HG02763 (cell line): ENCODE data around the gene RAMACL.

Source experiments
- ATAC-seq: cut with Tn5 transposase; IDR thresholded peaks from one replicate; pipeline ENCODE4 v1.9.1; 2021; ENCODE audit warnings: mild to moderate bottlenecking, moderate library complexity; ENCODE audit not compliant: unreplicated experiment

Gene RAMACL

DNA sequence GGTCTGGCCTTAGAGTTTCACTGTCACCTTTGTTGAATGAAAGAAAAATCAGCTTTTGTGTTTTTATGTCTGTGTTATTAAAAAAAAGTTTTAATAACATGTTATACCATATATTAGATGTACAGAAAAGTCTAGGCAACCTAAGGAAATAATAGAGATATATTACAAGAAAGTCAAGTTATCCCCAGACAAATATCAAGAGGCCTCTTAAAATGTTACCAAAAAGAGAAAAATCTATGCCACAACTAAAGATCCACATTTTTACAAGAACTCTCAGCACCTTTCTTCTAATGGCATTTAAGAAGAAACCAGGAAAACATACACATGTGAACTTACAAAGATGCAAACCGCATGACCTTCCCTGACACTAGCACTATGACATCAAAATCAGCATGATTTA, 26.8 kb downstream of the RAMACL start:
- no peak for ATAC-seq

DNA sequence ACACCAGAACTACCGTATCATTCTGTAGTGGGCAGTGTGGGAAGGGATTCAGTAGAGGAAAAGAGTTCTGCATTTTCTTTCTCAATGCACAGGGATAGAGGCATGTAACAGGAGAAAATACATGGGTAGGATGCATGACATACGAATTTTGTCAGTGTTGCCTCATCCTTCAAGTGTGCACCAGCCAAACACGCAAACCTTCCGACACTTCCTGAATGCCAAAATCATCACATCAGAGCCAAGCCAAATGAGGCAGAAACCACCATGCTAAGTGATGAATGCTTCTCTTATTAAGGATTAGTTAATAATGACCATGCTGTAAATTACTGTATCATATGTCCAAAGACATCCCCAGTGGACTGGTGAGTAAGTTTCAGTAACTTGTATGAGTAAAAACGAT, 27.3 kb downstream of the RAMACL start:
- ATAC-seq = no peak

DNA sequence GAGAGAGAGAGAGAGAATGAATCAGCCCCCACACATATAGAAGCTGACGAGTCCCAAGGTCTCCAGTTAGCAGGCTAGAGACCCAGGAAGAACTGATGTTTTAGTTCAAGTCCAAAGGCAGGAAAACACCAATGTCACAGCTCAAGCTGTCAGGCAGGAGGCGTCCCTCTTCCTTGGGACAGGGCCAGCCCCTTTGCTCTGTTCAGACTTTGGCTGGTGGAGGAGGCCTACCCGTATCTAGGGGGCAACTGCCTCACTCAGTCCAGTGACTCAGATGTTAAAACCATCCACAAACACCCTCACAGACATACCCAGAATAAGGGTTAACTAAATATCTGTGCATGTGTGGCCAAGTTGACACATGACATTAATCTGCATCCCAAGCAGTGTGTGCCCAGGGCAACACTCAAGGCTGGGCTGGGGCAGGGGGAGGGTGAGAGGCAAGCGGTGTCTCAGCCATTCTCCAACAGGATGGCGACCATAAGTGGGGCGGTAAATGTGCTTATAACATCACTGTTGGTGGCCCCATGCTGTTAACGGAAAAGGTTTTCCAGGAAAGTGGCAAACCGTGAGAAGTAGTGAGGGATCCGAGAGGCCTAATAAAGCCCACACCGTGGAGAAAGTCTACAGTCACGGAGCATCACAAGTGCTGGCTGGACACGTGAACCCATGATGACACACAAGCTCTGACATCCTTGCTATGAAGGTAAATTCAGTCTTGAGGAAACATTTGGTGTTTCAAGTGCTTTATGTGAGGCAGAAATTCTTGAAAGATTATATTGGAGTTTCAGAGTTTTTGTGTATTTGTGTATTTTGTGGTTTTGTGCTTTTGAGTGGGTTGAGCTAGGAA, 28.1 kb downstream of the RAMACL start:
- ATAC-seq = no peak

DNA sequence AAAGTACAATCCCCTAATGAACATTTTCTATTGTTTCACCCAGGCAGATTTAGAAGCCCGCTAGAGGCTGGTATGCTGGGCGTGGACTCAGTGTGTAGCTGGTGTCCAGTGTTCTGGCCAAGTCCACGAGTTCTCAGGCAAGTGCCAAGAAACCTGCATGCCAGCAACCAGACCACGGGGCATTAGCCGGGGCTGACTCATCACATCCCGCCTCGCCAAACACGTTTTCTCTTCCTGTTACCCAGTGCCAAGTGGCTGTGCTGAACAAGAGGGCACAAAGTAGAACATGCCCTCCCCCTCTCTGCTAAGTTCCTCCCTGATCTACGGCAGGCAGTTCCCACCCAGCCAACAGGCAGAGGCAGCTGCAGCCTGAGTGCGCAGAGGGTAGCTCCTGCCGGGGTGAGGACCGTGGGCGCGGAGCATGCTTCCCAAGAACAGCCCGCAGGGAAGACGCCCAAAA, 29.6 kb downstream of the RAMACL start:
- no peak for ATAC-seq

DNA sequence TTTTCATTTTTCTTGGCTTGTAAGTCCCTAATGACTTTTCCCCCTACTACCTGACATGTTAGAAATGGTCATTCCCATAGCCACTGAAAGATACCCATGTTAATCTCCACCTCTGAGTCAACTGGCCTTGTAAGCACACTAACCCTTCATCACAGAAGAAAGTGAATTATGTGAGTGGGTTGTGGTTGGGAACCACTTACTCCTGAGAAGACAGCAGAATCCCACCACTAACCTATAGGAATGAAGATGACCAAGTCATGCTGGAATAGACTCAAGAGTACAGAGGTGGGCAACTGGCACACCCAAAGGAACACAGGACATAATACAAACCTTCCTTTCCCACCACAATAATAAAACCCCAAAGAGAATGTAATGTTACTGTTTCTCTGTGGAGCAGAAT, 30.1 kb downstream of the RAMACL start:
- ATAC-seq = no peak

DNA sequence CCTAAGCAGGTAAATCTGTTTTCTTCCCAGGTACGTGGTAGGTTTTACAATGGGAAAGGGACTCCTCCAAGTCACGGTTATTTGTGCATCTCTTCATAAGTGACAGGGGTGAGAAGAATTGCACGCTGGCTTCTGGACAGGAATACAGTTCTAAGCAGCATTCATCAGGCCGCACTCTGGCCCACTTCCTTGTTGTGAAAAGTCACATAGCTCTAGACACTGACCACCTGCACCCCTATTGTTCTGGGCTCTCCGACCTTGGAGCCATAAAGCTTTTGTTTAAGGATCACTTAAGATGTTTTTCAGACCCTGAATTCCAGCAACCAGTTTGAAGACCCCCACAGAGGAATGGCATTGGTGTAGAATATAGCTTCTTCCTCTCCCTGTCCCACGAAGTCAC, 31.4 kb downstream of the RAMACL start:
- no peak for ATAC-seq

DNA sequence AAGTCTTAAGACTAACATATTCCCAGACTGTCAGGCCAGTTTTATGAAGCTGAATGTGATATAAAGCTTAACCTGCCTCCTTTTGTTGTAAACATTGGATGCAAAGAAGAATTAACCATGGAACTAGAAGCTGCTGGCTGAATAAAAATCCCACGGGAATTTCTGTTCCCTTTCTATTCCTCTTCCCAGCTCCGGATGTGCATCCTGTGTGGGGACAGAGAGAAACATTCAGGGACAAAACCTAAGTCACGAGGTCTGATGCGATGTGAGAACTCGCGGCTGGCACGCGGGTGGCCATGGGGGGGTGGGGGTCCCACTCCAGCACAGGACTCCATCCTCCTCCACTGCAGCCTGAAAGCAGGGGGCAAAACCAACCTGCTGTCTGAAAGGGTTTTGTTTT, 32.2 kb downstream of the RAMACL start:
- no peak for ATAC-seq

DNA sequence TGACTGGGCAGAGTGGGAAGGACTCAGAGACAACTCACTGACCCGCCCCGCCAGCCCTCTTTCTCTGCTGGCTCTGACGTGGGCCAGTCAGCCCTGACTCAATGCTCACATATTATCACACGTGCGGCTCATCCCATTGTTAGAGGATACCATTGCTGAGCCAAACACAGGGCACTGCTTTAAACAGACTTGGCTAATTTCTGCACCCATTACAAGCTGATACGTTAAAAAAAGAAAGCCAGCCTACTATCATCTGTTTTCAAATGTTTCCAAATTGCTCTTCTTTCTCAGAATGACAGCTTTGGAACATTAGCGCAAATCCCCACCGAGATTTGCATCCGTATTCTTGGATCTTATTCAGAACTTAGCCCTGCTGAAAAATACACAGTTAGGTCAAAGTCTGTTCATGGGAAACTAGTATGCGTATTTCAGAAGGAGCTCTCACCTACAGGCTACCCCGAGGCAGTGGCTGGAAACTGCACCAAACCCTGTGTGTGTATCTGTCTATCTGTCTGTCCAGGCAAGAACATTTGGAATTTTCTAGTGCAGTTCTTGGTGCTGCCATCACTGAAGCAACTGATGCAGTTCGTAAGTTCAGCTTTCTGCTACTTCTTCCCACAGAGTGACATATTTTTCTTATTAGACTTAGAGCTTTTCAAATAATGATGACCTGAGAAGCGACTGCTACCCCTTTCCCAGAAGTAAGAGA, 32.8 kb downstream of the RAMACL start:
- ATAC-seq = no peak

DNA sequence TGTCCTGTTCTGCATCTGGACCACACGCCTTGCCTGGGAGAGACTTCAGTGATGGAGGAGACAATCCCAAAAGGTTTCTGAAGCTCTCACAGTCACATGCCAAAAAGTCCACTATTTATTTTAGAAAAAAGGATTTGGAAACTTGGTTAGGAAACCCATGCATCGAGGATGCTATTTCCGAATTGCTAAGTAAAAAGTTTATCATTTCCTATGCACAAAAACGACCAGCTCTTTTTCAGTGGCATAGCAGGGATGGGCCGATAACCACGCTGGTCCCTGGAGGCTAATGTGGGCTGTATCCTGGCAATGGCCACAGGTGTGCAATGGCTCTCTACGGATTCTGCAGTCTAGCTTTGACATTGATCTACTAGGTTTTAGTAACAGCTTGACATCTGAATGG, 33.9 kb downstream of the RAMACL start:
- no peak for ATAC-seq

DNA sequence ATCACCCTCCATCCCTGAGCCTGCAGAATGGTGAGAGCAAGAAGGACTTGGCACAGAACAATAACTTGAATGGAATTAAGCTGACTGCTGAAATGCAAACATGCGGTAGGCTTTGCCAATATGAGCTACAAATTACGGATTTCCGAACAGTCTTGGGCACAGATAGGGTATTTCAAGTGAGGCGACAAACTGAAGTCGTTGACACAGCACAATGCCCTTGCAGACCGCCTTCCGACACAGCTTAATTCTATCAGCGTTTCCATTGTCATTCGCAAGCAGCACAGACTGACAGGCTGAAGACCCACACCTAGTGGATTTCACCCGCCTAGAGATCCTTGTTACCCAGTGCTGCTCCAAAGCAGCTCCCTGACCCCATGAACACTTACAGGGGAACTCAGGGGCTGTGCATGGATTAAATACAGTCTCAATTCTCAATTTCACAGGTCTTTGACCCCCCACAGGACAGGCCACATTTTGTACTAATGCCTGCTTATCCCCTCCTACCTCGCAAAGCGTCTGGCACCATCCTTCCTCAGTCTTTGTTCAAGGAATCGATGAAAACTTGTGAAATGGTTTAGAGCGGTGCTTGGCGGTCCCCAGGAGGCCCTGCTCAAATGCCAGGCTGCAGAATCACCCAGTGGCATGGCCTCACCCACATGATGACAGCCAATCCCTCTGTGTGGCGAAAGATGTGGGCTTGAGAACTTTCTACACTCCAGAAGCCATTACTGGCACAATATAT, 34.6 kb downstream of the RAMACL start:
- no peak for ATAC-seq

DNA sequence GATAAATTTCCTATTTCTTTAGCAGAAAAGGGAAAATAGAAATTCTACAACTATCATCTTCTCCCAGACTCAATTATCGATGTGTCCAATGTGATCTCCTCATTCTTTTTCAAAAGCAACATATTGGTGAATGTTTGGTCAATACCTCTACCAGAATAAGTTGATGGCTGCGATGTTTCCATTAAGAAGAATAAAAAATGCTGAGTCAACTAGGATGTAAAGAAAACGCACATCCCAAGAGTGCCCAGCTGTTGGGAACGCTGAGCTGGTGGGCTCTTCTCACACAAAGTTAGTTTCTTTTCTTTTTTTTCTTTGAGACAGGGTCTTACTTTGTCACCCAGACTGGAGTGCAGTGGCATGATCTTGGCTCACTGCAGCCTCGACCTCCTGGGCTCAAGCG, 39.8 kb downstream of the RAMACL start:
- ATAC-seq = no peak

DNA sequence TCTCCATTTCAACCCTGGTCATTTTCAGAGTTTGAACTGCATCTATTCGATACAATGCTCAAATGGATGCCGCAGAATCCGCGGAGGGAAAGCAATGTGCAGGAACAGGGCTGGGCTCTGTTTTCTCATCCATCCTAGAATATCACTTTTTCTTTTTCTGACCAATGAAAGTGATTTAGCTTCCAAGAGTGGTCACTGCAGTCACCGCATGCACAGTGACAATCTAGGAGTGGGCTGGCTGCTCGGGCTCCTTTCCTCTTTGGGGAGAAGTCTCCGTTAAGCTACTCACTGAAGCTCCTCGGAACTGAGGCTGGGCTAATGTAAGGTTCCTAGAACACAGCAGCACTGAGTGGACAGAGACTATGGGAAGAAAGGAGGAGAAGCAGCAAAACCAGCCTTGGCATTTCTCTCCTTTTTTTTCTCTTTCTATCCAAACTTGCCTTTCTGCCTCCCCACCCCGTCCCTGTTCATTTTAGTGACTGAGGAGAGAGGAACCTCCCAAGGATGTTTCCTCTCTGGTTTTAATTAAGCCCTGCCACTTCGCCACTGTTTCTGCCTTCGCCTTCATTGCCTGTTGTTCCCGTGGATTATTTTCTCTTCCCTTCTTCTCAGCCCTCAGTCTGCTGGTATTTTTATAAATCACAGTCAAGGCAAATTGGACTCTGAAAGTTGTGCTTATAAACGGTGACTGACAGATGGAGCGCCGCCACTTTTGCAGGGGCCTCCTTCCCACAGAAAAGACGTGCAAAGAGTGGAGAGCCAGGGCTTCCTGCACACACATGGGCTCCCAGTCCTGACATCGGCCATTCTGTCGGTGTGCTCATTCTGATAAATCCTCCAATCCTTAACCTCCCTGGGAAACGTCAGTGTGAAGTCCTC, 41.1 kb downstream of the RAMACL start:
- ATAC-seq = no peak

DNA sequence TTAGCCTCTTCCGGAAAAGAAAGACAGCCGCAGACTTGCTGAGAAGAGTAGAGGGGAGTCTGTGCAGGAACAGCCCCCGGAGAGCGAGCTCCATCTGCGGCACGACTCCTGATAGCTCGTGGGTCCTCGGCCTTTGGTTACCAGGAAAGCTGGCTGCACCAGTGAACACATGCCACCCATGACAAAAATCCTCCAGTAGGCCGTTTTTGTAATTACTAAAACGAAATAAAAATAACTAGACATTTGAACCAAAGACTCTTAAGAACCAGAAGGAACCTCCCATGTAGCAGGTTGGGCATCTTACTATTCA, 42.2 kb downstream of the RAMACL start:
- no peak for ATAC-seq

DNA sequence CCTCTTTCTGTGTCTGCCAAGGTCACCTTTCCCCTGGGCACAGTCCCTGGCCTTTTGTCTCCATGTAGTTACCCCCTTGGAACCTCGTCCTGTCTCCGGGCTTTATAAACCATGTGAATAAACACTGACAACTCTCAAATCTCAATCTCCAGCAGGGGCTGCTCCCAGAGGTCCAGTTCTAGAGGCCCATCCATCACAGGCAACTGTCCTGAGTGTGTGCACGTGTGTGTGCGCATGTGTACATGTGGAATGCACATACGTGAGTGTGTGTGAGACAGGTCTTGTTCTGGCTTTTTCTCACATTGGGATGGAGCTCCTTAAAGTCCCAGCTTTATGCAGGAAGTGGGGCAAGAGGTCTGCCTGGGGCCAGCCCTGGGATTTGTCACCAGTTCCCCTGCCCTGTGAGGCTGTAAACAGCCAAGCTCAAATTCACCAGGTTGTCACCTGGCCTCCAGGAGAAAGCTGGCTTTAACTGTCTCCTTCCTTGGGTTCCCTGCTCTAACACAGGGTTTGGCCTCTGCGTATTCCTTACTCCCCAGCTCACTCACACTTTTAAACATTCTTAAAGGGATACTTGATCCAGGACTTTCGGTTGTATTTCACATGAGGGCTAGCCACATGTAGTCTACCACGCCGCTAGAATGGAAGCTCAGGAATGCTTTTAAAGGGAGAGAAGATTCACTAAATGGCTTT, 42.7 kb downstream of the RAMACL start:
- no peak for ATAC-seq

DNA sequence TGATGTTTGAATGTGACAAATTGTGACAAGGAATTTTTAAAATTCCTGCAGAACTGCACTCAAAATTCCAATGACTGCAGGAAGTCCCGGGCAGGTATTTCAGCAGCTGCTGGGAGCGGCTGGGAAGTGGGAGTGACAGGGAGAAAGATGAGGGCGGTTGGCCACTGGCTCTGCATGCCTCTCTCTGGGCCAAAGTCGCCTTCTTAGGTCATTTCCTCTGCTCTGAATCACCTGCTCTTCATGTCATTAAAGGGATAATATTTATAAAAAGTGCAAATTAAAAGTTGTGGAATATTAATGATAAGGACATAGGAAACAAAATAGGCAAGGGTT, 43.9 kb downstream of the RAMACL start:
- no peak for ATAC-seq

DNA sequence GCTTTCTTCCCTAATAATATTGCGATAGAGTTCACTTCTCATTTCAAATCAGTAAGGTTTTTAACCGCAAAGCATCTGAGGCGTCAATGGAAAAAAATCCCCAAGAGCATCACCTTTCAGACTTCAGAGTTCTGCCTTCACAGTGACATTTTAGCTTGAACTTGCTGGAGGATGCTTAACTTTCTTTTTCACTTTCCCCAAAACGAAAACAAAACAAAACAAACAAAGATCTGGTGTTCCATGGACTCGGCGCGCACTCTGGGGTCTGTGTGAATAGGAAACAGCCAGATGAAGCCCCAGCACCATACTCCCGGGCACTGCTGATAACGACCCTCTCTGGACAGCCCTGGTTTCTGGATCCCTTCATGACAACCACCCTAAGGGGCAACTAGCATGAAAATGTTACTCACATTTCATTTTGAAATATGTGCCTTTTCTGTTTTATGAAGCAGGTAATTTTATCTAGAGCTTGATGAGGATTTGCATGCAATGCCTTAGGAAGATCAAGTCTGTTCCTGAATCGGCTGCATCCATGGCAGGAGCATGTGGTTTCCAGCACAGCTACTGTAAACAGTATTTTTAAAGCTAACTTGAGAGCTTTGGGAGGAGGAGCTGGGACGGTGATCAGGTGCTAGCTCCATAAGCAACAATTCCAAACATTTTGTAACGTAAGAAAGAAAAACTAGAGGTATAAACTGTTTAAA, 44.5 kb downstream of the RAMACL start:
- no peak for ATAC-seq

DNA sequence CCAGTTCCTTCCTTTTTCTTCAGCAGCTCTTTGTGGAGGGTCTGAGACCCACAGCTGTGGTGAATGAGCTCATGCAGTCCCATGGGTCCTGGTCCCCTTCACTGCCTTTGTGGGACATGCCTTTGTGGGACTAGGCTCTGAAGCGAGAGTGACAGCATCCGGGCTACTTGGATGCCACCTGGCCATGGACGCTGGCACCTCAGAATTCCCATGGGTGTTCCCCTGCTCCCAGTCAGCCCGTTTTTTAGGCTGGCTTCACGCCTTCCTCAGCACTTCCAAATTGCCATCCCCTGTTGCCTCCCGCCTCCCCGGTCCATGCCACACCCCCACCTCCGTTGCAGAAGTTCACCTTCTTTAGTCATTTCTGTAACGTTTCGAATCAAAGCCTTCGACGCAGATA, 45.1 kb downstream of the RAMACL start:
- peak; percentile 28 for ATAC-seq

DNA sequence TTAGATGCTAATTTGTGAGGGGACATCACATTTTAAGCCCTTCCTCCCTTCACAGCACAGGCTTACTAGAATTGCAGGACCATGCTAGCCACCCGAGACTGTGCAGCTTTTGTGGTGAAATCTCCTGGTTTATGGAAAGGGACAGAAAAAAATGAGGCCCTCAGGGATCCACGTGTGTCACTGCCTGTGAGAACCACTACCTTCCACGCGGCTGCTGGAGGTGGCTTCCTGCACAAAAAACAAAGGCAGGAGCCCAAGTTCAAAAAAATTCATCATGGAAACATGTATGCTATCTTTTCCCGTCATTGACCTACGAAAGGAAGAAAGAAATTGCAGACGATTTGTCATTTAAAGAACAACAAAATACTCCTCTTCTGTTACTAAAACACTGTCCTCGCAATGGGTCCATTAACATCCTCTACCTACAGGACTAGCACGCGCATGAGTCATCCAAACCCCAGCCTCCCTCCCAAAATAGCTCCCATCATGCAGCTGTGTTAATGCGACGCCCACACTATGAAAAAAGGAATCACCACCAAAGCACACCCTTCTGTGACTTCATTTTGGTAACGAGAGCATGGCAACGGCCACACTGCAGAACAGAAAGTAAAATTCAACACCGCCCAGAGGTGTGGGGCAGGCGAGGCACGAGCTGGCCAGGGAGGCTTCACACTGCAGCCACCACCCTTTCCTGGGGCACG, 45.7 kb downstream of the RAMACL start:
- ATAC-seq = peak; percentile 96

DNA sequence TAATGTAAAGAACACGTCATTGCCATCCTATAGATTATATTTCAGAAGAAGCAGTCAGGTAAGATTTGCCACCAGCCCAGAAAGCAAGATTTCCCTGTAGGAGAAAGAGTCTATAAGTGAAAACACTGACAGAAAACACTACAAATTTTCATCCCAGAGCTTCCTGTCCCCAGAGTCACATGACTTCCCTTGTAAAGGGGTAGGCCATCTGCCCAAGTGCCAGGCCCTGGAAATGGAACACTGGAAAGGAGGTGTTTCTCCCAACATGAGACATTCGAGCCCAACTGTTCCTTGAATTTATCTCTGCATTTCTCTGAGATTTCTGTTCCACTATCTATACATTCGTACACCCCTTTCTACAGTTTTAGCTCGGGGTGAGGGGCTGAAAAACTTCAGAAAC, 46.9 kb downstream of the RAMACL start:
- ATAC-seq = no peak
